Upper lobe of right lung (tissue), 1 donor: Measurements from ENCODE around the gene PCF11. TPM values are rescaled to one million over a fixed set of nuclear protein-coding genes. Genes with fewer than 3 reads are reported as not detected.
A peak's percentile ranks its signal among the peaks of the same experiment; 100 is the strongest.

Source experiments
- ATAC-seq: fragments of 200-7000 bp; cut with Tn5 transposase; one replicate; pipeline ENCODE4 v1.9.1; 2020; ENCODE audit warnings: mild to moderate bottlenecking, moderate library complexity
- DNase-seq: peaks from one replicate; pipeline ENCODE4 v3.0.0-alpha.2; 2020
- H3K27ac ChIP-seq: fragments of 200-600 bp; one replicate; pipeline ENCODE4 v1.8.0; 2022
- H3K27me3 ChIP-seq: fragments of 200-600 bp; one replicate; pipeline ENCODE4 v1.8.0; 2022; ENCODE audit warnings: mild to moderate bottlenecking
- H3K36me3 ChIP-seq: fragments of 200-600 bp; one replicate; pipeline ENCODE4 v1.8.0; 2022
- H3K4me1 ChIP-seq: fragments of 200-600 bp; one replicate; pipeline ENCODE4 v1.8.0; 2022
- H3K4me3 ChIP-seq: fragments of 200-600 bp; one replicate; pipeline ENCODE4 v1.8.0; 2022; ENCODE audit warnings: mild to moderate bottlenecking
- H3K9me3 ChIP-seq: fragments of 200-600 bp; one replicate; pipeline ENCODE4 v1.8.0; 2022
- CTCF ChIP-seq: fragments of 200-600 bp; IDR thresholded peaks from one replicate; pipeline ENCODE4 v1.8.0; 2022; ENCODE audit warnings: antibody characterized with exemption
- intact Hi-C: fragments of 100-400 bp; cut with DNase I; formaldehyde crosslinking; loops from one replicate; pipeline ENCODE4 v1.11.0; 2022
- total RNA-seq: library from RNA; stranded (reverse); fragmentation: NEBNext Ultra II Directional; extraction: Animal tissue kit (Norgen Biotek cat#: 25700); gene quantifications from one replicate; pipeline ENCODE4 v1.2.1, GENCODE V29; 2021
- donor health status: DM: no; HTN: yes; CAD: no; lungs with severe emphysema.

The PCF11 gene
- total RNA-seq, 1 donor from 2014 or later: 54.5 TPM

- no peaks in the 10 kb centered on the region for H3K36me3 ChIP-seq
- DNase-seq: no peak
- no peak for TF ChIP-seq CTCF
Observed at GRCh38 chr11:83153764-83154163, 3.2 kb upstream of the PCF11 start.

GRCh38 chr11:83156144-83156995 is 561 bp upstream of the PCF11 start:
- ATAC-seq (peak; percentile 96), DNase-seq (peak; percentile 98)
- Histone ChIP-seq H3K4me3 (peak overlapping the region; percentile 90), H3K4me1 (peaks cover 13% of the 10 kb centered on the region), H3K27ac (peak overlapping the region; percentile 92), H3K36me3 (peaks cover 6% of the 10 kb centered on the region), H3K27me3 (no peaks in the 10 kb centered on the region), H3K9me3 (no peaks in the 10 kb centered on the region)
- TF ChIP-seq CTCF: no peak
- intact Hi-C loops: no loop called here

More at GRCh38 chr11:83153764-83154163, 3.2 kb upstream of the PCF11 start:
- Histone ChIP-seq H3K27me3 (no peaks in the 10 kb centered on the region), H3K9me3 (no peaks in the 10 kb centered on the region), H3K27ac (no peak overlapping the region), H3K4me3 (no peak overlapping the region), H3K4me1 (no peaks in the 10 kb centered on the region)
- intact Hi-C loops: no loop called here
- no peak for ATAC-seq

- peak; percentile 77 for DNase-seq
- H3K4me3 ChIP-seq: peak overlapping the region; percentile 90
- intact Hi-C loops: no loop called here
- H3K27ac ChIP-seq: peak overlapping the region; percentile 100
- peaks cover 26% of the 10 kb centered on the region for H3K4me1 ChIP-seq
- no peak for TF ChIP-seq CTCF
- peaks cover 6% of the 10 kb centered on the region for H3K36me3 ChIP-seq
- H3K9me3 ChIP-seq: no peaks in the 10 kb centered on the region
- peak; percentile 36 for ATAC-seq
- H3K27me3 ChIP-seq: no peaks in the 10 kb centered on the region
Observed at GRCh38 chr11:83157594-83158356, 844 bp downstream of the PCF11 start.

GRCh38 chr11:83158357-83158786 is 1.4 kb downstream of the PCF11 start:
- Histone ChIP-seq H3K4me3 (peak overlapping the region; percentile 90), H3K27ac (peak overlapping the region; percentile 100), H3K4me1 (peaks cover 28% of the 10 kb centered on the region), H3K36me3 (peaks cover 6% of the 10 kb centered on the region), H3K9me3 (no peaks in the 10 kb centered on the region), H3K27me3 (no peaks in the 10 kb centered on the region)
- no peak for TF ChIP-seq CTCF
- ATAC-seq (no peak), DNase-seq (no peak)
- intact Hi-C loops: no loop called here

GRCh38 chr11:83158965-83159901 is 2.3 kb downstream of the PCF11 start:
- Histone ChIP-seq H3K4me3 (peak overlapping the region; percentile 90), H3K27me3 (no peaks in the 10 kb centered on the region), H3K36me3 (peaks cover 7% of the 10 kb centered on the region), H3K27ac (peak overlapping the region; percentile 100), H3K9me3 (no peaks in the 10 kb centered on the region), H3K4me1 (peaks cover 28% of the 10 kb centered on the region)
- intact Hi-C loops: no loop called here
- no peak for TF ChIP-seq CTCF
- ATAC-seq: no peak
- no peak for DNase-seq
